ENCODE measurements around the gene SOX6.

SOX6 gene

DNA sequence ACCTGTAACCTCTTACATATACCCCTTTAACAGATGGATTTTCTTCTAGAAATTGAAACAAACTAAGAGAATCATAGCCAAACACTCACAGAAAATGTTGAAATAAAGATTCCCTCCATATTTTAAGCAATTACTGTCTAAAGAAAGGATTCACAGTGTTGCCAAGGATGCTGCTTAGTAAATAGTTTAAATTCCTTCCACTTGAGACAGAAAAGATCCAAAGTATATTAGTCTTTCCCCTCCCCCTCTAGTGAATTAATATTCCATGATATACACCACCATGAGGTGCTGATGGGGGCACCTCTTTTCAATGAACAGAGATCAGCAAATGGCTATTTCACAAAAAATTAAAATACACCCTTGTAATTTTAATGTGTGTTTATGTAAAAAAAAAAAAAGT lies 186.8 kb downstream of the SOX6 start:
- Histone ChIP-seq H3K9me3 (ENCODE audit: control insufficient read depth in 5 of 5, low read length in 5 of 5) (no peaks in the 10 kb centered on the region), H3K36me3 (ENCODE audit: control insufficient read depth in 5 of 5, insufficient read depth in 5 of 5, low read length in 5 of 5) (no peaks in the 10 kb centered on the region), H3K27ac (ENCODE audit: low read depth, low read length) (no peak overlapping the region), H3K9ac (ENCODE audit: low read length in 5 of 5) (no peak overlapping the region), H3K4me3 (ENCODE audit: low read depth in 1 of 5, low read length in 5 of 5) (no peak overlapping the region), H3K27me3 (ENCODE audit: control insufficient read depth in 5 of 5, insufficient read depth in 4 of 5, low read length in 5 of 5) (no peaks in the 10 kb centered on the region), H3K4me1 (ENCODE audit: control insufficient read depth in 5 of 5, insufficient read depth in 5 of 5, low read length in 5 of 5) (peaks cover 0 to 6% (median 0%) of the 10 kb centered on the region in 5 donors)

DNA sequence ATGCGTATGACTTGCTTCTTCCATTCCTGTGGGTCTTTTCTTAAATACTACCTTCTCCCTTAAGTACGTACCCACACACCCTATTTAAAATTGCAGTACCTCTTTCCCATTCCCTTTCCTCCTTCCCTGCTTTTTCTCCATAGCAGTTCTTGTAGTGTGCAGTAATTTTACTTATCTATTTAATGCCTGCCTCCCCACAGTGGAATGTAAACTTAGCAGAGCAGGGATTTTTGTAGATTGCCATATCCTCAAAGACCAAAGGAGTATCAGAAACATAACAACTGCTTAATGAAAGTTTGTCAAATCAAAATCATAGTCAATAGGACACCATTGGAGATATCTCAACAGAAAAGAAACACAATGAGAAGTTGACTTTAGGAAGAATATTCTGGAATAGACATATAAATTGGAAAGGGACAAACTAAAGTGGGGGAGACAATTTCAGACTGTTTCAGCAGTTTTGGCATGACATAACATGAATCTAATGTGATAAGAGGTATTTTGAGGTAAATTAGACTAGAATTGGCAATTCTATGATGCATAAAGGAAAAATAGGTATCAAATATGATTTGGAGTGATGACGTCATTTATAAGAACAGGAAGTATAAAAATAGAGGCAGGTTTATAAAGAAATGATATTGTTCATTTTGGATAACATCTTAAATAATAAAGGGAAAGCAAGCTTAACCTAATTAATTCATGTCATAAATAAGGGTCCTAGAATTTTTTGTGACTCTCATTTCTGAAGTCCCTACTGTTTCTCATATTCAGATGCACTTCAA lies 188.4 kb downstream of the SOX6 start:
- H3K27ac ChIP-seq (ENCODE audit: low read depth, low read length): no peak overlapping the region

DNA sequence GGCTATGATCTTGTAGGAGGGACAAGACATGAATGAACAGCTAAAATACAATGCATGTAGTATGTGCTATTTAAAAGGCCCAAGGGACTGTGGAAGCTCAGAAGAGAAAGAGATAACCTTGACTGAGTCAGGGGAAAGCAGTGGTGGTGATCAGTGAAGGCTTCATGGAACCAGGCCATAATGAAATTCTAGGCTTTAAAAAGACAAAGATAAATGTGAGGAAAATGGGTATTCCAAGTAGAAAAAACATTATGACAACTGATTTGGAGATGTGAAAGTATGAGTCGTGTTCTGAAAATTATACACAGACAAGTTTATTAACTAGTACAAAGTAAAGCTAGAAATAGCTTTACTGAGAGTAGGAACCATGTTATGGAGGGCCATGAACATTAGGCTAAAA lies 189.8 kb downstream of the SOX6 start:
- Histone ChIP-seq H3K27me3 (ENCODE audit: control insufficient read depth in 5 of 5, insufficient read depth in 4 of 5, low read length in 5 of 5) (no peaks in the 10 kb centered on the region), H3K9me3 (ENCODE audit: control insufficient read depth in 5 of 5, low read length in 5 of 5) (no peaks in the 10 kb centered on the region), H3K9ac (ENCODE audit: low read length in 5 of 5) (no peak overlapping the region), H3K4me3 (ENCODE audit: low read depth in 1 of 5, low read length in 5 of 5) (no peak overlapping the region), H3K36me3 (ENCODE audit: control insufficient read depth in 5 of 5, insufficient read depth in 5 of 5, low read length in 5 of 5) (no peaks in the 10 kb centered on the region), H3K27ac (ENCODE audit: low read depth, low read length) (no peak overlapping the region), H3K4me1 (ENCODE audit: control insufficient read depth in 5 of 5, insufficient read depth in 5 of 5, low read length in 5 of 5) (peaks cover 0 to 6% (median 0%) of the 10 kb centered on the region in 5 donors)

More for the DNA sequence above, 188.4 kb downstream of the SOX6 start:
- no peaks in the 10 kb centered on the region for H3K36me3 ChIP-seq (ENCODE audit: control insufficient read depth in 5 of 5, insufficient read depth in 5 of 5, low read length in 5 of 5)
- no peaks in the 10 kb centered on the region for H3K9me3 ChIP-seq (ENCODE audit: control insufficient read depth in 5 of 5, low read length in 5 of 5)
- H3K9ac ChIP-seq (ENCODE audit: low read length in 5 of 5): no peak overlapping the region
- H3K4me3 ChIP-seq (ENCODE audit: low read depth in 1 of 5, low read length in 5 of 5): no peak overlapping the region
- H3K27me3 ChIP-seq (ENCODE audit: control insufficient read depth in 5 of 5, insufficient read depth in 4 of 5, low read length in 5 of 5): no peaks in the 10 kb centered on the region
- peaks cover 0 to 6% (median 0%) of the 10 kb centered on the region in 5 donors for H3K4me1 ChIP-seq (ENCODE audit: control insufficient read depth in 5 of 5, insufficient read depth in 5 of 5, low read length in 5 of 5)

DNA sequence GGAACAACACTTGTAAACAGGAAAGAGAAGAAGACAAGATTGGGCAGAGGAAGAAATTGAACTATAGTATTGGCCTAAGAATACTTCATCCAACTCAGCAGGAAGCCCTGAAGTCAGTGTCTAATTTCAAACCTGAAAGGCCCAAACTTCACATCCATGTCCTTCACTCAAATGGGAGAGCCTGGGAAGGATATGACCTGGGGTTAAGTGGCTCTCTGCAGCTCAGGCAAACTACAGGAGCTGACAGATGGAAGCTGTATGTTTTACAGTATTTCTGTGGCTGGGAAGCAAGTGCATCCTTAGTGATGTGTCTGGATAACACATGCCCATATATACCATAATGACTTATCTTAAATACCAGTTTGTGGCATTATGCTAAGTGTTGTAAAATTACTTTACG lies 196.2 kb downstream of the SOX6 start:
- Histone ChIP-seq H3K4me1 (ENCODE audit: control insufficient read depth in 5 of 5, insufficient read depth in 5 of 5, low read length in 5 of 5) (no peaks in the 10 kb centered on the region), H3K27ac (ENCODE audit: low read depth, low read length) (no peak overlapping the region), H3K4me3 (ENCODE audit: low read depth in 1 of 5, low read length in 5 of 5) (no peak overlapping the region), H3K27me3 (ENCODE audit: control insufficient read depth in 5 of 5, insufficient read depth in 4 of 5, low read length in 5 of 5) (no peaks in the 10 kb centered on the region), H3K9ac (ENCODE audit: low read length in 5 of 5) (no peak overlapping the region), H3K9me3 (ENCODE audit: control insufficient read depth in 5 of 5, low read length in 5 of 5) (no peaks in the 10 kb centered on the region), H3K36me3 (ENCODE audit: control insufficient read depth in 5 of 5, insufficient read depth in 5 of 5, low read length in 5 of 5) (no peaks in the 10 kb centered on the region)

DNA sequence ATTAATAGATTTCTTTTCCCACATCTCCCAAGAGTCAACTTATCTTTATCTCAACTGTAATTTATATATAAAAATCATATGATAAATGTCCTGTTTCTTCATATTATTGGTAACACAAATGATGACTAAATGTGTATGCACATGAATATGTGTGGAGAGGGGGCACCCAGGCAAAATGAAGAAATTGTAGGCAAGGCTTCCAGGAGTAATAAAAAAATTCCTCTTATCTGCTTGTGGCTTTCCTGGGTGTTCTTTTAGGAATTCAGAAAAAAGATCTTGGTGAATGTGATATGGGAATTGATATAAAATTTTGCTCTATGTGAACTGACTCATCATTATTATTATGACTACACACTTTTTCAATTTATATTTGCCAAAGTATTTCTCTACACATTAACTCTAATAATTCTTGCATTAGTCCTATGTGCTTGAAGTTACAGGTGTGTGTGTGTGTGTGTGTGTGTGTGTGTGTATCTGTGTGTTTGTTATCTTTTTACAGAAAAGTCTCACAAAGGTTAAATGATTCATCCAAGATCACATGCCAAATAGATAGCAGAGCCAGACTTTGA lies 197.8 kb downstream of the SOX6 start:
- Histone ChIP-seq H3K9me3 (ENCODE audit: control insufficient read depth in 5 of 5, low read length in 5 of 5) (no peaks in the 10 kb centered on the region), H3K4me3 (ENCODE audit: low read depth in 1 of 5, low read length in 5 of 5) (no peak overlapping the region), H3K36me3 (ENCODE audit: control insufficient read depth in 5 of 5, insufficient read depth in 5 of 5, low read length in 5 of 5) (no peaks in the 10 kb centered on the region), H3K27ac (ENCODE audit: low read depth, low read length) (no peak overlapping the region), H3K27me3 (ENCODE audit: control insufficient read depth in 5 of 5, insufficient read depth in 4 of 5, low read length in 5 of 5) (no peaks in the 10 kb centered on the region), H3K9ac (ENCODE audit: low read length in 5 of 5) (no peak overlapping the region), H3K4me1 (ENCODE audit: control insufficient read depth in 5 of 5, insufficient read depth in 5 of 5, low read length in 5 of 5) (no peaks in the 10 kb centered on the region)

DNA sequence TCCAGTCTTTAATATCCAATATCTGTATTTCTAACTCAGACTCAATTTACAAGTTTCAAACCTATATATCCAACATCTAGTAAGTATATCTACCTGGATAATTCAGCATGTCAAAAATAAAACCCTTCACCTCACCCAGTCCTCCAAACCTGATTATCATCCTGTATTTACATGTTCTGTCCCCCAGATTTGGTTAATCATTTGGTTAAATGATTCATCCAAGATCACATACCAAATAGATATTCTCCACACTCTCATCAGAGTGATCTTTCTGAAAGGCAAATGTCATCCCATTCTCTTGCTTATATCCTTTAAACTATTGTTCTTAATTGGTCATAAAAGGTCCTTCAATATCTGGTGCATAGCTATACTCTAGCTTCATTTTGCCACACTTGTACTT lies 199.0 kb downstream of the SOX6 start:
- no peaks in the 10 kb centered on the region for H3K36me3 ChIP-seq (ENCODE audit: control insufficient read depth in 5 of 5, insufficient read depth in 5 of 5, low read length in 5 of 5)
- H3K4me3 ChIP-seq (ENCODE audit: low read depth in 1 of 5, low read length in 5 of 5): no peak overlapping the region
- H3K9ac ChIP-seq (ENCODE audit: low read length in 5 of 5): no peak overlapping the region
- no peak overlapping the region for H3K27ac ChIP-seq (ENCODE audit: low read depth, low read length)
- H3K27me3 ChIP-seq (ENCODE audit: control insufficient read depth in 5 of 5, insufficient read depth in 4 of 5, low read length in 5 of 5): no peaks in the 10 kb centered on the region
- no peaks in the 10 kb centered on the region for H3K4me1 ChIP-seq (ENCODE audit: control insufficient read depth in 5 of 5, insufficient read depth in 5 of 5, low read length in 5 of 5)
- no peaks in the 10 kb centered on the region for H3K9me3 ChIP-seq (ENCODE audit: control insufficient read depth in 5 of 5, low read length in 5 of 5)

DNA sequence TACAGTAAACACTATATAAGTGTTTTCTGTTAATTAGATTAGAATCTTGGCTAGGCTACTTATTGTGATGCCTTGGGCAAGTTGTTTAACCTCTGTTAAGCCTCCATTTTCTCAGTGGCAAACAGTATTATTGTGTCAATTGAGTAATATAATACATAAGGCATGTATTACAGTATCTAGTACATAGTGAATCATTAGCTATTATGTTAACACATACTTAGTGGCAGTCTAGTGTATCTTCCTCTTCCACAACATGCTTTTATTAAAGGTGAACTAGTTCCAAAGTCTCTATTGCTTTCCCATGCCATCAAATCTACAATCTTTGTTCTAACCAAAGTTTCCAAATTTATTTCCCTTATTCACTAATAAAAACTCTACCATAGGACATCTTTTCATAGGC lies 200.9 kb downstream of the SOX6 start:
- Histone ChIP-seq H3K4me3 (ENCODE audit: low read depth in 1 of 5, low read length in 5 of 5) (no peak overlapping the region), H3K36me3 (ENCODE audit: control insufficient read depth in 5 of 5, insufficient read depth in 5 of 5, low read length in 5 of 5) (no peaks in the 10 kb centered on the region), H3K9me3 (ENCODE audit: control insufficient read depth in 5 of 5, low read length in 5 of 5) (no peaks in the 10 kb centered on the region), H3K27me3 (ENCODE audit: control insufficient read depth in 5 of 5, insufficient read depth in 4 of 5, low read length in 5 of 5) (no peaks in the 10 kb centered on the region), H3K27ac (ENCODE audit: low read depth, low read length) (no peak overlapping the region), H3K4me1 (ENCODE audit: control insufficient read depth in 5 of 5, insufficient read depth in 5 of 5, low read length in 5 of 5) (no peaks in the 10 kb centered on the region), H3K9ac (ENCODE audit: low read length in 5 of 5) (no peak overlapping the region)

DNA sequence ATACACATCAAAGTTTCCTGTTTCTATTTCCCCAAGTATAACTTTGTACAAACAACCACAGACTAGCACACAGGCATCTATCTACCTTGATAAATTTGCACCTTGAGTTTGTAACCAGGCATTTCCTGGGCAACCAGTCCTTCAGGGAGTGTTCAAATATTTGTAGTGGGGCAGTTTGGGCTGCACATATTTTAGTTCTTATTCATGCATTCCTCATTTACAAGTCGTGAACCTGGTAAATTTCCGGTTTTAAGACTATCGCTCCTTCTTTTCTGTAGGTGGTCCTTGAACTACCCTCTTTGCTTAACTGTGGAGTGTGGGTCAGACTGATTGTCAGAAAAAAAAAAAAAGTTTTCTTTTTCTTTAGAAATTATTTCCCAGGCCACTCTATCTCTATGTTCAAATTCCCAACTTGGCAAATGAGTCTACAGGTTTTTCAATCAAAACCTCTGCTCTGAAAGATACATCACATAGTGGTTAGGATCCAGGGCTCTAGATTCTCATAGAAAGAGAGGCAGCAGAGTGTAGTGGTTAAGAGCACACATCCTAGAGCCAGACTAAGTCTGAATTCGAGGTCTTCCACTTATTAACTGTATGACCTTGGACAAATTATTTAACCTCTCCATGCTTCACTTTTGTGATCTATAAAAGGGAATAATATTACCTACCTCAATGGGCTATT lies 201.5 kb downstream of the SOX6 start:
- Histone ChIP-seq H3K9ac (ENCODE audit: low read length in 5 of 5) (no peak overlapping the region), H3K27ac (ENCODE audit: low read depth, low read length) (no peak overlapping the region), H3K36me3 (ENCODE audit: control insufficient read depth in 5 of 5, insufficient read depth in 5 of 5, low read length in 5 of 5) (no peaks in the 10 kb centered on the region), H3K4me3 (ENCODE audit: low read depth in 1 of 5, low read length in 5 of 5) (no peak overlapping the region), H3K4me1 (ENCODE audit: control insufficient read depth in 5 of 5, insufficient read depth in 5 of 5, low read length in 5 of 5) (no peaks in the 10 kb centered on the region), H3K27me3 (ENCODE audit: control insufficient read depth in 5 of 5, insufficient read depth in 4 of 5, low read length in 5 of 5) (no peaks in the 10 kb centered on the region), H3K9me3 (ENCODE audit: control insufficient read depth in 5 of 5, low read length in 5 of 5) (no peaks in the 10 kb centered on the region)

DNA sequence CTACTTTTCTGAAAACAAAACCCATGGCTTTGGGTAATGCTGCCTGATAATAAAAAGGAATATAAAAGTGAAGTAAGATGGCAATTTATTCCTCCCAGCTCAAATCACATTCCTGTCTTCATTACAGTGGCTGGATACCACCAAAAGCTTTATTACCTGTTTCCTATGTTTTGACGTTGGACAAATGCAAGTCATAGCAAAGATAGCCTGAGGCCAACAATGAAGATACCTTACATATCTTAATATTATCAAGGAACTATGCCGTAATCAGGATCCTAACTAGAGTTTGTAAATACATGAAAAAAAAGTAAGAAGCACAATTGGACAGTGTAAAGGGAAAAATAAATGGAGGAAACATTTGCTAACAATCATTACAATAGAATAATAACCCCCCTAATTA lies 202.4 kb downstream of the SOX6 start:
- H3K9ac ChIP-seq (ENCODE audit: low read length in 5 of 5): no peak overlapping the region
- no peak overlapping the region for H3K4me3 ChIP-seq (ENCODE audit: low read depth in 1 of 5, low read length in 5 of 5)
- no peaks in the 10 kb centered on the region for H3K36me3 ChIP-seq (ENCODE audit: control insufficient read depth in 5 of 5, insufficient read depth in 5 of 5, low read length in 5 of 5)
- peaks cover 0 to 9% (median 3%) of the 10 kb centered on the region in 5 donors for H3K4me1 ChIP-seq (ENCODE audit: control insufficient read depth in 5 of 5, insufficient read depth in 5 of 5, low read length in 5 of 5)
- H3K27me3 ChIP-seq (ENCODE audit: control insufficient read depth in 5 of 5, insufficient read depth in 4 of 5, low read length in 5 of 5): no peaks in the 10 kb centered on the region
- no peaks in the 10 kb centered on the region for H3K9me3 ChIP-seq (ENCODE audit: control insufficient read depth in 5 of 5, low read length in 5 of 5)
- H3K27ac ChIP-seq (ENCODE audit: low read depth, low read length): no peak overlapping the region

DNA sequence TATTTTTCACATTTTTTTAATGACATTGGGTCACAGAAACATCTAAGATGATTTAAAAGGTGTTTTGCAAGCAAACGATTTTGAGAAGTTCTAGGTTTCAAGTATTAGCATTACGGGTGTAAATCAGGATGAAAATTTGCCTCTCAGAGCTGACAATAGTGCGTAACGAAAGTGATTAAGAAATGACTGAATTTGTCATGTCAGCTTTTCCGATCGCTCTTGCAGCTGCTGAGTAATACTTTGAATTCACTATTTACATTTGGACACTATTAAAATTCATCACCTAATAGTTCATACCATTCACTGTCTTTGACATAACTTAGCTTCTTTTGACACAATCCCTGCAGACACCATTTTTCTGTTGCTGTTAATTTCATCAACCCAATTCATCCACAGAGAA lies 205.2 kb downstream of the SOX6 start:
- peaks cover 0 to 17% (median 16%) of the 10 kb centered on the region in 5 donors for H3K4me1 ChIP-seq (ENCODE audit: control insufficient read depth in 5 of 5, insufficient read depth in 5 of 5, low read length in 5 of 5)

More for the DNA sequence above, 205.2 kb downstream of the SOX6 start:
- Histone ChIP-seq H3K36me3 (ENCODE audit: control insufficient read depth in 5 of 5, insufficient read depth in 5 of 5, low read length in 5 of 5) (no peaks in the 10 kb centered on the region), H3K4me3 (ENCODE audit: low read depth in 1 of 5, low read length in 5 of 5) (no peak overlapping the region), H3K9me3 (ENCODE audit: control insufficient read depth in 5 of 5, low read length in 5 of 5) (no peaks in the 10 kb centered on the region), H3K27me3 (ENCODE audit: control insufficient read depth in 5 of 5, insufficient read depth in 4 of 5, low read length in 5 of 5) (no peaks in the 10 kb centered on the region), H3K27ac (ENCODE audit: low read depth, low read length) (no peak overlapping the region), H3K9ac (ENCODE audit: low read length in 5 of 5) (no peak overlapping the region)
